SHP77 (cell line): ENCODE data around the gene SORCS2.

ENCODE experiments used
- DNase-seq, 2 experiments: peaks; one replicate each; lab custom pipeline; 2025; lab: John Stamatoyannopoulos, UW

The SORCS2 gene

GRCh38 chr4:7510066-7510465 is 317.7 kb downstream of the SORCS2 start:
- no peak for DNase-seq

- no peak for DNase-seq
These were observed 318.2 kb downstream of the SORCS2 start for GRCh38 chr4:7510538-7510937.

- DNase-seq = no peak
These were observed 319.2 kb downstream of the SORCS2 start for GRCh38 chr4:7511525-7511924.

- no peak for DNase-seq
These were observed 320.1 kb downstream of the SORCS2 start for GRCh38 chr4:7512428-7512827.

GRCh38 chr4:7512946-7513345 is 320.6 kb downstream of the SORCS2 start:
- no peak for DNase-seq

GRCh38 chr4:7513671-7514070 is 321.3 kb downstream of the SORCS2 start:
- DNase-seq = no peak

- no peak for DNase-seq
These were observed 321.9 kb downstream of the SORCS2 start for GRCh38 chr4:7514281-7514680.

GRCh38 chr4:7514789-7515188 is 322.5 kb downstream of the SORCS2 start:
- no peak for DNase-seq

- no peak for DNase-seq
These were observed 323.1 kb downstream of the SORCS2 start for GRCh38 chr4:7515390-7515902.

- no peak for DNase-seq
These were observed 323.9 kb downstream of the SORCS2 start for GRCh38 chr4:7516096-7516772.

- no peak for DNase-seq
These were observed 324.4 kb downstream of the SORCS2 start for GRCh38 chr4:7516773-7517144.

GRCh38 chr4:7518871-7519637 is 326.7 kb downstream of the SORCS2 start:
- no peak for DNase-seq

- DNase-seq = no peak
These were observed 327.5 kb downstream of the SORCS2 start for GRCh38 chr4:7519638-7520376.

GRCh38 chr4:7521666-7522065 is 329.3 kb downstream of the SORCS2 start:
- DNase-seq = no peak

GRCh38 chr4:7522452-7523220 is 330.3 kb downstream of the SORCS2 start:
- DNase-seq = no peak

GRCh38 chr4:7523526-7523925 is 331.2 kb downstream of the SORCS2 start:
- no peak for DNase-seq

GRCh38 chr4:7524064-7524682 is 331.8 kb downstream of the SORCS2 start:
- no peak for DNase-seq

- DNase-seq = no peak
These were observed 332.5 kb downstream of the SORCS2 start for GRCh38 chr4:7524843-7525242.

GRCh38 chr4:7526491-7526890 is 334.2 kb downstream of the SORCS2 start:
- no peak for DNase-seq

GRCh38 chr4:7526929-7527535 is 334.7 kb downstream of the SORCS2 start:
- no peak for DNase-seq
